Esophagus muscularis mucosa (tissue), 4 donors: Measurements from ENCODE around the gene CSRNP2. TPM values are rescaled to one million over a fixed set of nuclear protein-coding genes. Genes with fewer than 3 reads are reported as not detected.

ENCODE experiments used
- DNase-seq: peaks from one replicate; pipeline ENCODE4 v3.0.0-alpha.2; 2017; ENCODE audit errors: extremely low spot score
- H3K27ac ChIP-seq, 4 donors: fragments of 200-600 bp; sonication (generic); replicated peaks in 1 of 4; 1 replicate in 3 of 4; 2 replicates in 1 of 4; pipeline ENCODE4 v1.5.1; 2016 to 2019; ENCODE audit warnings: mild to moderate bottlenecking in 1 of 4
- H3K27me3 ChIP-seq, 4 donors: fragments of 200-600 bp; sonication (generic); one replicate each; pipeline versions ENCODE4 v1.5.1 to v1.6.0; 2016 to 2019
- H3K36me3 ChIP-seq, 4 donors: fragments of 200-600 bp; sonication (generic); one replicate each; pipeline ENCODE4 v1.5.1; 2016 to 2019
- H3K4me1 ChIP-seq, 4 donors: fragments of 200-600 bp; sonication (generic); one replicate each; pipeline ENCODE4 v1.5.1; 2016 to 2019
- H3K4me3 ChIP-seq, 4 donors: fragments of 200-600 bp; sonication (generic); 1 replicate in 2 of 4; 2 replicates in 2 of 4; pipeline ENCODE4 v1.5.1; 2016 to 2019; ENCODE audit warnings: mild to moderate bottlenecking in 4 of 4, moderate library complexity in 1 of 4
- H3K9me3 ChIP-seq, 4 donors: fragments of 200-600 bp; sonication (generic); 1 replicate in 3 of 4; 2 replicates in 1 of 4; pipeline ENCODE4 v1.5.1; 2016 to 2019
- EP300 ChIP-seq: sonication (generic); formaldehyde crosslinking; IDR thresholded peaks from one replicate; pipeline ENCODE4 v1.6.1; 2017; ENCODE audit warnings: antibody characterized with exemption
- POLR2A ChIP-seq: fragments of 450-650 bp; IDR thresholded peaks from one replicate; pipeline ENCODE4 v1.6.1; 2017; ENCODE audit warnings: antibody characterized with exemption, moderate library complexity, mild to moderate bottlenecking, low read depth
- POLR2AphosphoS5 ChIP-seq, 2 donors: sonication (generic); formaldehyde crosslinking; IDR thresholded peaks; one replicate each; pipeline ENCODE4 v1.6.1; 2017; ENCODE audit warnings: antibody characterized with exemption in 2 of 2
- WGBS: methylation state at CpG from one replicate; pipeline ENCODE4 v1.1.5; 2018; 5-methylcytosine and 5-hydroxymethylcytosine counted together
- intact Hi-C: fragments of 100-400 bp; cut with DNase I; formaldehyde crosslinking; loops from one replicate; pipeline ENCODE4 v1.15.1; 2023
- small RNA-seq, 3 donors: library from RNA; depleted of rRNA; stranded (forward); fragments of <200 nt; gene quantifications; one replicate each; pipeline ENCODE3, GENCODE V24; 2016
- total RNA-seq, 4 donors: library from RNA; depleted of rRNA; stranded (reverse); fragments of >200 nt; gene quantifications; one replicate each; pipeline versions ENCODE4 v1.1.0 to v1.2.1, GENCODE V29; 2016
- TF ChIP-seq, protein P1 (sequence below), 3 experiments: fragments of 200-600 bp in 2 of 3; fragments of 450-650 bp in 1 of 3; sonication (generic) in 2 of 3; IDR thresholded peaks; one replicate each; pipeline ENCODE4 v1.5.1; 2017 to 2019; ENCODE audit warnings: antibody characterized with exemption in 3 of 3, mild to moderate bottlenecking in 2 of 3, moderate library complexity in 1 of 3

CSRNP2 gene
- total RNA-seq, 4 donors from 2014 or later = 20.3 to 31.5 (median 25.5) TPM

DNA sequence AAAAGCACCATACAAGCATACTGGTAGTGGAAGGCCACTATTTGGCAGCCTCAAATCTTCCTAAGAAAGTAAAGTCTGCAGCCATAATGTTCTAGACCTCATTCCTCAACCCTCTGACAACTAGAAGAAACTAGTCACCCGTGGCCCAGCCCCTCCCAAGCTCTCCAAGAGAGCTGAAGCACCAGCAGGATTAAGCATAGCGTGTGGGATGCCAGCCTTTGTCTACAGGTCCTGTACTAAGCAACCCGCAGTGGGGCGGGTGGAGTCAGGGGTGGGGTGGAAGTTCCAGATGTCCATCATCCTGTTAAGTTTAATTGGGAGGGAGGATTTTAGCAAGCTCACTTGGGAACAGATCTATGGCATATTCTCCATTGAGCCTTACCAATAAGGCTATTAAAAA, 71.4 kb downstream of the CSRNP2 start:
- Histone ChIP-seq H3K36me3 (peaks cover 0 to 14% (median 8%) of the 10 kb centered on the region in 4 donors), H3K27ac (no peak overlapping the region), H3K9me3 (no peaks in the 10 kb centered on the region), H3K4me1 (peaks cover 4 to 29% (median 21%) of the 10 kb centered on the region in 4 donors), H3K4me3 (no peak overlapping the region), H3K27me3 (no peaks in the 10 kb centered on the region)
- 73% methylated on average over 4 of the region's 4 CpGs for WGBS
- TF ChIP-seq POLR2AphosphoS5 (IDR thresholded peaks at IDR 0.05) = no peak
- TF ChIP-seq, protein P1, sequence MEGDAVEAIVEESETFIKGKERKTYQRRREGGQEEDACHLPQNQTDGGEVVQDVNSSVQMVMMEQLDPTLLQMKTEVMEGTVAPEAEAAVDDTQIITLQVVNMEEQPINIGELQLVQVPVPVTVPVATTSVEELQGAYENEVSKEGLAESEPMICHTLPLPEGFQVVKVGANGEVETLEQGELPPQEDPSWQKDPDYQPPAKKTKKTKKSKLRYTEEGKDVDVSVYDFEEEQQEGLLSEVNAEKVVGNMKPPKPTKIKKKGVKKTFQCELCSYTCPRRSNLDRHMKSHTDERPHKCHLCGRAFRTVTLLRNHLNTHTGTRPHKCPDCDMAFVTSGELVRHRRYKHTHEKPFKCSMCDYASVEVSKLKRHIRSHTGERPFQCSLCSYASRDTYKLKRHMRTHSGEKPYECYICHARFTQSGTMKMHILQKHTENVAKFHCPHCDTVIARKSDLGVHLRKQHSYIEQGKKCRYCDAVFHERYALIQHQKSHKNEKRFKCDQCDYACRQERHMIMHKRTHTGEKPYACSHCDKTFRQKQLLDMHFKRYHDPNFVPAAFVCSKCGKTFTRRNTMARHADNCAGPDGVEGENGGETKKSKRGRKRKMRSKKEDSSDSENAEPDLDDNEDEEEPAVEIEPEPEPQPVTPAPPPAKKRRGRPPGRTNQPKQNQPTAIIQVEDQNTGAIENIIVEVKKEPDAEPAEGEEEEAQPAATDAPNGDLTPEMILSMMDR (IDR thresholded peaks at IDR 0.05) = no peak
- TF ChIP-seq EP300 = no peak
- TF ChIP-seq POLR2A = no peak
- intact Hi-C loops = no loop called here
- no peak for DNase-seq

Small RNA genes lying within 50 kb of the gene (small RNA-seq; reads per million reads assigned to genes)
- gene RNU6-1273P = 0 reads per million in 3 donors
- gene RNU6-87P = 0 reads per million in 3 donors

Other genes with a start within 250 kb of the CSRNP2 start
- not detected for gene TMPRSS12, start 240.7 kb downstream of the CSRNP2 start, total RNA-seq
- not detected for gene HIGD1C, start 131.1 kb downstream of the CSRNP2 start, total RNA-seq
- gene SLC11A2, start 57.2 kb downstream of the CSRNP2 start, total RNA-seq = 10 to 100 TPM; 29.7 to 33.0 (median 31.7) TPM
- 10 to 100 TPM; 35.6 to 43.2 (median 42.1) TPM for gene LETMD1, start 35.3 kb downstream of the CSRNP2 start, total RNA-seq
- gene TFCP2, start 89.5 kb upstream of the CSRNP2 start, total RNA-seq = 10 to 100 TPM; 11.3 to 16.2 (median 15.2) TPM
- gene POU6F1, start 134.5 kb upstream of the CSRNP2 start, total RNA-seq = 10 to 100 TPM; 13.3 to 27.2 (median 16.9) TPM
- 100 to 1,000 TPM; 247 to 451 (median 356) TPM for gene DAZAP2, start 155.2 kb upstream of the CSRNP2 start, total RNA-seq
- 1 to 10 TPM; 1.2 to 5.2 (median 4.0) TPM for gene SMAGP, start 186.8 kb upstream of the CSRNP2 start, total RNA-seq
- 1 to 10 TPM; 1.7 to 8.3 (median 2.9) TPM for gene BIN2, start 240.6 kb upstream of the CSRNP2 start, total RNA-seq